ENCODE measurements around the gene SURF4.

SURF4 gene

GRCh38 chr9:133323991-133324703 lies 51.7 kb downstream of the SURF4 start:
- no peaks in the 10 kb centered on the region for H3K79me2 ChIP-seq (ENCODE audit: insufficient read depth, low read length)
- no peaks in the 10 kb centered on the region for H3K4me1 ChIP-seq (ENCODE audit: insufficient read depth, low read length, poor library complexity, severe bottlenecking)
- H3K4me2 ChIP-seq (ENCODE audit: low read depth, low read length, poor library complexity, severe bottlenecking): no peak overlapping the region
- H3K27me3 ChIP-seq (ENCODE audit: insufficient read depth, low read length, poor library complexity, severe bottlenecking): no peaks in the 10 kb centered on the region
- no peak overlapping the region for H3K9ac ChIP-seq (ENCODE audit: low read depth, low read length, poor library complexity, severe bottlenecking)
- H3F3A ChIP-seq (ENCODE audit: low read depth): no peaks in the 10 kb centered on the region
- H3K9me3 ChIP-seq (ENCODE audit: insufficient read depth, low read depth, low read length): no peaks in the 10 kb centered on the region
- H3K4me3 ChIP-seq (ENCODE audit: low read length, poor library complexity, severe bottlenecking): no peak overlapping the region
- no peaks in the 10 kb centered on the region for H4K20me1 ChIP-seq (ENCODE audit: insufficient read depth, low read length, poor library complexity, severe bottlenecking)
- TF ChIP-seq CTCF (conservative IDR thresholded peaks at IDR 0.05; ENCODE audit: low read length): no peak
- TF ChIP-seq EZH2phosphoT487 (IDR thresholded peaks at IDR 0.05; ENCODE audit: borderline replicate concordance): no peak
- no peaks in the 10 kb centered on the region for H3K9me2 ChIP-seq (replicated peaks; ENCODE audit: low read depth, low read length)
- no peak overlapping the region for H2AFZ ChIP-seq (ENCODE audit: low read length)
- H3K36me3 ChIP-seq (ENCODE audit: insufficient read depth, low read length): no peaks in the 10 kb centered on the region

GRCh38 chr9:133323211-133323610 lies 52.6 kb downstream of the SURF4 start:
- Histone ChIP-seq H3F3A (ENCODE audit: low read depth) (no peaks in the 10 kb centered on the region), H3K9me2 (replicated peaks; ENCODE audit: low read depth, low read length) (no peaks in the 10 kb centered on the region), H3K9me3 (ENCODE audit: insufficient read depth, low read depth, low read length) (no peaks in the 10 kb centered on the region), H3K4me1 (ENCODE audit: insufficient read depth, low read length, poor library complexity, severe bottlenecking) (no peaks in the 10 kb centered on the region), H3K36me3 (ENCODE audit: insufficient read depth, low read length) (no peaks in the 10 kb centered on the region), H3K79me2 (ENCODE audit: insufficient read depth, low read length) (no peaks in the 10 kb centered on the region), H3K27me3 (ENCODE audit: insufficient read depth, low read length, poor library complexity, severe bottlenecking) (no peaks in the 10 kb centered on the region), H3K4me2 (ENCODE audit: low read depth, low read length, poor library complexity, severe bottlenecking) (no peak overlapping the region), H2AFZ (ENCODE audit: low read length) (no peak overlapping the region), H4K20me1 (ENCODE audit: insufficient read depth, low read length, poor library complexity, severe bottlenecking) (no peaks in the 10 kb centered on the region), H3K4me3 (ENCODE audit: low read length, poor library complexity, severe bottlenecking) (no peak overlapping the region), H3K9ac (ENCODE audit: low read depth, low read length, poor library complexity, severe bottlenecking) (no peak overlapping the region)
- no peak for TF ChIP-seq CTCF (conservative IDR thresholded peaks at IDR 0.05; ENCODE audit: low read length)
- no peak for TF ChIP-seq EZH2phosphoT487 (IDR thresholded peaks at IDR 0.05; ENCODE audit: borderline replicate concordance)

- Histone ChIP-seq H2AFZ (ENCODE audit: low read length) (no peak overlapping the region), H4K20me1 (ENCODE audit: insufficient read depth, low read length, poor library complexity, severe bottlenecking) (no peaks in the 10 kb centered on the region), H3K9me2 (replicated peaks; ENCODE audit: low read depth, low read length) (no peaks in the 10 kb centered on the region), H3K4me1 (ENCODE audit: insufficient read depth, low read length, poor library complexity, severe bottlenecking) (no peaks in the 10 kb centered on the region), H3K79me2 (ENCODE audit: insufficient read depth, low read length) (no peaks in the 10 kb centered on the region), H3K4me3 (ENCODE audit: low read length, poor library complexity, severe bottlenecking) (no peak overlapping the region), H3K4me2 (ENCODE audit: low read depth, low read length, poor library complexity, severe bottlenecking) (no peak overlapping the region), H3F3A (ENCODE audit: low read depth) (no peaks in the 10 kb centered on the region), H3K36me3 (ENCODE audit: insufficient read depth, low read length) (no peaks in the 10 kb centered on the region), H3K27me3 (ENCODE audit: insufficient read depth, low read length, poor library complexity, severe bottlenecking) (no peaks in the 10 kb centered on the region), H3K9me3 (ENCODE audit: insufficient read depth, low read depth, low read length) (no peaks in the 10 kb centered on the region), H3K9ac (ENCODE audit: low read depth, low read length, poor library complexity, severe bottlenecking) (no peak overlapping the region)
- TF ChIP-seq CTCF (conservative IDR thresholded peaks at IDR 0.05; ENCODE audit: low read length) (no peak), EZH2phosphoT487 (IDR thresholded peaks at IDR 0.05; ENCODE audit: borderline replicate concordance) (no peak)
Measured at GRCh38 chr9:133322701-133323100, 53.2 kb downstream of the SURF4 start.

All from Loucy (cell line).